GM18520 (cell line): Measurements from ENCODE around the gene DYNC1H1.

Experiments used
- ATAC-seq: cut with Tn5 transposase; IDR thresholded peaks from one replicate; pipeline ENCODE4 v1.9.1; 2021; ENCODE audit not compliant: unreplicated experiment

DYNC1H1 gene

GRCh38 chr14:102086972-102087761, 122.8 kb downstream of the DYNC1H1 start, which contains the start of gene HSP90AA1:
Gene HSP90AA1 (minus strand): TSS chr14:102087044. CDS start chr14:102086378, 666 bp downstream.
- peak; percentile 69 for ATAC-seq

GRCh38 chr14:102087762-102088011, 123.3 kb downstream of the DYNC1H1 start:
- ATAC-seq: no peak

- no peak for ATAC-seq
These were observed 123.8 kb downstream of the DYNC1H1 start for GRCh38 chr14:102088012-102088792.

- ATAC-seq: no peak
These were observed 125.4 kb downstream of the DYNC1H1 start for GRCh38 chr14:102089621-102090343.

GRCh38 chr14:102090713-102091112, 126.3 kb downstream of the DYNC1H1 start:
- no peak for ATAC-seq

- ATAC-seq: no peak
These were observed 128.4 kb downstream of the DYNC1H1 start for GRCh38 chr14:102092806-102093205.

- no peak for ATAC-seq
These were observed 129.7 kb downstream of the DYNC1H1 start for GRCh38 chr14:102094101-102094500.

- no peak for ATAC-seq
These were observed 131.0 kb downstream of the DYNC1H1 start for GRCh38 chr14:102095231-102095870.

GRCh38 chr14:102095871-102096568, 131.6 kb downstream of the DYNC1H1 start:
- no peak for ATAC-seq

GRCh38 chr14:102096569-102097188, 132.3 kb downstream of the DYNC1H1 start:
- no peak for ATAC-seq

- no peak for ATAC-seq
These were observed 133.2 kb downstream of the DYNC1H1 start for GRCh38 chr14:102097441-102098135.

- no peak for ATAC-seq
These were observed 138.8 kb downstream of the DYNC1H1 start for GRCh38 chr14:102103062-102103695.

GRCh38 chr14:102105369-102105768, 141.0 kb downstream of the DYNC1H1 start:
- ATAC-seq: no peak
